Lung (tissue), 12 donors: ENCODE results near the gene TTLL9. TPM values are rescaled to one million over a fixed set of nuclear protein-coding genes. Genes with fewer than 3 reads are reported as not detected.

Source experiments
- ATAC-seq: fragments of 200-7000 bp; cut with Tn5 transposase; one replicate; pipeline ENCODE4 v1.9.1; 2020; ENCODE audit warnings: moderate number of reproducible peaks; ENCODE audit not compliant: insufficient read depth, low FRiP score
- DNase-seq, 3 donors: peaks; one replicate each; pipeline ENCODE4 v3.0.0-alpha.2; 2013 to 2017
- H3K27ac ChIP-seq, 2 donors: one replicate each; pipeline ENCODE4 v1.5.1; 2013; ENCODE audit warnings: mild to moderate bottlenecking in 2 of 2, moderate library complexity in 2 of 2, control low read depth in 1 of 2, inconsistent platforms in 1 of 2, low read depth in 1 of 2, low read length in 1 of 2
- H3K27me3 ChIP-seq, 3 donors: one replicate each; pipeline ENCODE4 v1.5.1; 2013; ENCODE audit warnings: low read length in 2 of 3; ENCODE audit not compliant: control insufficient read depth in 3 of 3, insufficient read depth in 3 of 3
- H3K36me3 ChIP-seq, 4 donors: one replicate each; pipeline ENCODE4 v1.5.1; 2013; ENCODE audit warnings: low read length in 4 of 4, mild to moderate bottlenecking in 1 of 4, moderate library complexity in 1 of 4; ENCODE audit not compliant: control insufficient read depth in 4 of 4, insufficient read depth in 4 of 4
- H3K4me1 ChIP-seq, 5 donors: one replicate each; pipeline ENCODE4 v1.5.1; 2013; ENCODE audit warnings: low read length in 5 of 5, mild to moderate bottlenecking in 2 of 5, moderate library complexity in 1 of 5; ENCODE audit not compliant: control insufficient read depth in 5 of 5, insufficient read depth in 5 of 5
- H3K4me3 ChIP-seq: one replicate; pipeline ENCODE4 v1.5.1; 2013; ENCODE audit warnings: mild to moderate bottlenecking, control low read depth, moderate library complexity
- H3K9ac ChIP-seq, 2 donors: one replicate each; pipeline ENCODE4 v1.5.1; 2013; ENCODE audit warnings: low read length in 2 of 2, control low read depth in 1 of 2; ENCODE audit not compliant: insufficient read depth in 1 of 2
- H3K9me3 ChIP-seq, 4 donors: one replicate each; pipeline ENCODE4 v1.5.1; 2013; ENCODE audit warnings: low read length in 3 of 4, mild to moderate bottlenecking in 1 of 4, moderate library complexity in 1 of 4; ENCODE audit not compliant: control insufficient read depth in 4 of 4, insufficient read depth in 3 of 4
- WGBS, 2 donors: extraction: QIAGEN DNeasy Blood & Tissue Kit; methylation state at CpG; one replicate each; pipeline ENCODE4 v1.1.7; 2013; 5-methylcytosine and 5-hydroxymethylcytosine counted together
- polyA plus RNA-seq, 2 donors: library from polyadenylated mRNA; stranded (reverse); fragments of 200-250 nt; gene quantifications; one replicate each; pipeline ENCODE4 v1.2.1, GENCODE V29; 2013
- total RNA-seq, 2 donors: library from RNA; depleted of rRNA in 1 of 2; stranded (reverse); fragments of >200 nt in 1 of 2; gene quantifications; one replicate each; pipeline ENCODE4 v1.2.1, GENCODE V29; 2014 to 2021
- TF ChIP-seq, protein P1 (sequence below): IDR thresholded peaks from 2 replicates; pipeline ENCODE4 v1.5.1; 2012; ENCODE audit warnings: mild to moderate bottlenecking; ENCODE audit errors: control extremely low read depth, extremely low read depth
- donor health status: control.
- donor health status: control.
- donor health status: Bipolar disorder and iron deficiency.
- donor health status: healthy.
- donor health status: DM: yes; HTN: yes; CAD: no.

The TTLL9 gene
- total and polyA plus RNA-seq, 4 donors, result 1.9 to 8.9 (median 4.8) TPM

DNA sequence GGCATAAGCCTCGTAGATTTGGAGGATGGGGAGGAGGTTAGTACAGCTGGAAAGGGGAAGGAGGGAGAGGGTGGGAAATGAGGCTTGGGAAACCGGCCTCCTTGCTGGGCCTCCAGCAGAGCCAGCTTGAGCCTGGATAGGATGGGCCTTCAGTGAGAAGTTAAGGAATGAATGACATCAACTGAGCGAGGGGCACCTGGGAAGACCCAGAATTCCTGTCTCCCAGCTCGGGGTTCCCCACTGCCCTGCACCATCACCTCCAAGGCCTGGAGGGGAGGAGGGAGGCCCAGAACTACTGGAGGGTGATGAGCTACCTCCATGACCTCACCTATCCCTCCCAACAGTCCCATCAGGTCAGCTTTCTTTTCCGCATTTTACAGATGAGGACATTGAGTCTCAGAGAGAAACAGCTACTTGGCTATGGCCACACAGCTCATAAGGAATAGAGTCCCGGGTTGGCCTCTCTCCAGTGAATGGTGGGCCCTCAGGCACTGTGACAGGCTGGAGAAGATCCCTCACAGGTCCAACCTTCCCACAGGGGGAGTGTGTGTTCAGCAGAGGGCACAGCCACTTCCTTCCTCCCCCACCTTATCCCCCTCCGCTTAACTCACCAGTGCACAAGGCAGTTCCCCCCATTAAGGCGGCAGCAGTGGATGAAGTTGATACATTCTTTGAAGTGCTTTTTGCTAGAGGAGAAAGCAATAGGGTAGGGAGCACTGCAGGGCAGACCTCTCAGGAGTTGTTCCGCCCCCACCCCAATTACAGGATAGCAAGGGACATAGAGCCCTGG is 6.9 kb upstream of the TTLL9 start:
- H3K9me3 ChIP-seq, result no peaks in the 10 kb centered on the region
- DNase-seq, result peak in 1 of 3 donors; percentile 7
- WGBS, 2 donors, result 74 to 89% methylated on average over 9 of the region's 9 CpGs

DNA sequence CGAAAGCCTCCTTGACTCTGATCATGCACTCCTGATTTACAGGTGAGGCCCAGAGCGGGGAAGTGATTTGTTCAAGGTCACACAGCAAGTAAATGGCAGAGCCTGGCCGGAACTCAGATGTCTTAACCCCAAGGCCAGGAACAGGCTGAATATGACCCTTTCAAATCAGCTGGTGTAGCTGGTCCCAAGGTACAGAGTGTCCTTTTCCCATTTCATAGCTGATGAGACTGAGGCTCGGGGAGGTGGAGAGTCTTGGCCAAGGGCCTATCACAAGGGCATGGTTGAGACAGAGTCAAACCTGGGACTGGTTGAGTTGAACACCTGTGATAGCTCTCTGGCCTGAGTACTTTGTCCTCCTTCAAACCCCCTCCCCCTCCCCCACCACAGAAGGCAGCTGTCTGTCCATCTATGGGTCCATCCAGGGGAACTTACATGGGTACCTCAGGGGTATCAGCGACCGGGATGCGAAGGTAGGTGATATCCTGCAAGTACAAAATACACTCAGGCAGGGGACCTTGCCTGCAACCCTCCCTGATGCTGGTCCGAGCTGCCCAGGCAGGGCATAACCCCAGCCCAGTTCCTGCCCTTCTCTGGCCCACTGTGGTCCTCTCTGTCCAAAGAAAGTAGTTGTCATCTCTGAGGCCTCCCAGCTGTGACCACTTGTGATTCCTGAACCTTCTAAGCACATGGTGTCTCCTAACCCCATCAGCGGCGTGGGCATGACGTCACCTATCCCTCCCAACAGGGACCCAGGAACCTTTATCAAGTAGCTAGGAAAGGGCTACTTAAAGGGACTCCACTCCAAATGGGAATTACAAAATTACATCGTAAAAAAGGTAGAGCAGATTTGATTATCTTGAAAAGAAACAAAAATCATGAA is 5.7 kb upstream of the TTLL9 start:
- DNase-seq, result peak in 1 of 3 donors; percentile 4
- WGBS, 2 donors, result 78 to 85% methylated on average over 12 of the region's 12 CpGs

More for the DNA sequence above, 6.9 kb upstream of the TTLL9 start:
- TF ChIP-seq, protein P1, sequence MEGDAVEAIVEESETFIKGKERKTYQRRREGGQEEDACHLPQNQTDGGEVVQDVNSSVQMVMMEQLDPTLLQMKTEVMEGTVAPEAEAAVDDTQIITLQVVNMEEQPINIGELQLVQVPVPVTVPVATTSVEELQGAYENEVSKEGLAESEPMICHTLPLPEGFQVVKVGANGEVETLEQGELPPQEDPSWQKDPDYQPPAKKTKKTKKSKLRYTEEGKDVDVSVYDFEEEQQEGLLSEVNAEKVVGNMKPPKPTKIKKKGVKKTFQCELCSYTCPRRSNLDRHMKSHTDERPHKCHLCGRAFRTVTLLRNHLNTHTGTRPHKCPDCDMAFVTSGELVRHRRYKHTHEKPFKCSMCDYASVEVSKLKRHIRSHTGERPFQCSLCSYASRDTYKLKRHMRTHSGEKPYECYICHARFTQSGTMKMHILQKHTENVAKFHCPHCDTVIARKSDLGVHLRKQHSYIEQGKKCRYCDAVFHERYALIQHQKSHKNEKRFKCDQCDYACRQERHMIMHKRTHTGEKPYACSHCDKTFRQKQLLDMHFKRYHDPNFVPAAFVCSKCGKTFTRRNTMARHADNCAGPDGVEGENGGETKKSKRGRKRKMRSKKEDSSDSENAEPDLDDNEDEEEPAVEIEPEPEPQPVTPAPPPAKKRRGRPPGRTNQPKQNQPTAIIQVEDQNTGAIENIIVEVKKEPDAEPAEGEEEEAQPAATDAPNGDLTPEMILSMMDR, result no peak
- no peak overlapping the region for H3K4me3 ChIP-seq
- H3K36me3 ChIP-seq, result peaks cover 0 to 6% (median 0%) of the 10 kb centered on the region in 4 donors
- no peak for ATAC-seq
- H3K9ac ChIP-seq, result no peak overlapping the region
- peaks cover 0 to 16% (median 4%) of the 10 kb centered on the region in 5 donors for H3K4me1 ChIP-seq
- peaks cover 0 to 3% (median 0%) of the 10 kb centered on the region in 3 donors for H3K27me3 ChIP-seq
- no peak overlapping the region for H3K27ac ChIP-seq

DNA sequence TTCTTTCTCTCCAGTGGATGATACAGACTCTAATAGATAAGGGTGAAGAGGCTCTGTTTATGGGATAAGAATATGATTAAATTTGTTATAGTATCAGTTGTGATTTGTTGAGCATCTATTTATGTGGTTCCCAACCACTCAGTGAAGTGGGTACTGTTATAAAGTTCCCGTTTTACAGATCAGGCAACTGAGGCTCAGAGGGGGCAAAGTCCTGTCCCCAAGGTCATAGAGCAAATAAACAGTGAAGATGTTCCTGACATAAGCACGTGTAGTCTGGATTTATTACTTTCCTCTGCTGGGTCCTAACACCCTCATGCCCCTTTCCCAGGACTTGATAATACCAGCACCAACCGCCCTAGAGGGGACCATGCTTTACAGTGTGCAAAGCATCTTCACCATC is 4.2 kb upstream of the TTLL9 start:
- DNase-seq (no peak), ATAC-seq (no peak)
- Histone ChIP-seq H3K27ac (no peak overlapping the region), H3K9me3 (no peaks in the 10 kb centered on the region), H3K36me3 (peaks cover 0 to 6% (median 0%) of the 10 kb centered on the region in 4 donors), H3K27me3 (no peaks in the 10 kb centered on the region), H3K9ac (no peak overlapping the region), H3K4me3 (no peak overlapping the region), H3K4me1 (peaks cover 0 to 16% (median 5%) of the 10 kb centered on the region in 5 donors)
- 75 to 85% methylated on average over 3 of the region's 3 CpGs for WGBS, 2 donors
- TF ChIP-seq, protein P1, result no peak

More for the DNA sequence above, 5.7 kb upstream of the TTLL9 start:
- Histone ChIP-seq H3K4me1 (peaks cover 0 to 22% (median 8%) of the 10 kb centered on the region in 5 donors), H3K9me3 (no peaks in the 10 kb centered on the region), H3K27ac (no peak overlapping the region), H3K9ac (no peak overlapping the region), H3K27me3 (peaks cover 0 to 3% (median 0%) of the 10 kb centered on the region in 3 donors), H3K36me3 (peaks cover 0 to 6% (median 0%) of the 10 kb centered on the region in 4 donors), H3K4me3 (no peak overlapping the region)
- ATAC-seq, result no peak
- TF ChIP-seq, protein P1, result no peak
